ENCODE data around the gene PLAAT1.

- TF ChIP-seq YY1 (IDR thresholded peaks at IDR 0.05; ENCODE audit: insufficient read depth, insufficient read length), result no peak
- TF ChIP-seq ZNF274 (IDR thresholded peaks at IDR 0.05; ENCODE audit: low read depth, low read length), result no peak
These were observed 10.4 kb upstream of the PLAAT1 start for GRCh38 chr3:193230610-193231009.

All from NT2/D1 (cell line).